Gastrocnemius medialis (tissue), 4 donors: ENCODE measurements around the gene SUGCT. TPM values are rescaled to one million over a fixed set of nuclear protein-coding genes. Genes with fewer than 3 reads are reported as not detected.

ENCODE experiments used
- ATAC-seq, 2 donors: fragments of 150-250 bp; one replicate each; pipeline ENCODE4 v1.9.1; 2016
- DNase-seq, 2 donors: peaks; one replicate each; pipeline ENCODE4 v3.0.0-alpha.2; 2019
- H3K27ac ChIP-seq, 4 donors: fragments of 200-600 bp; sonication (generic); 1 replicate in 1 of 4; 2 replicates in 3 of 4; pipeline ENCODE4 v1.5.1; 2016 to 2018; ENCODE audit warnings: mild to moderate bottlenecking in 2 of 4, moderate library complexity in 1 of 4
- H3K27me3 ChIP-seq, 3 donors: fragments of 200-600 bp; sonication (generic) in 2 of 3; 1 replicate in 1 of 3; 2 replicates in 2 of 3; pipeline versions ENCODE4 v1.5.1 to v1.6.0; 2016 to 2019; ENCODE audit warnings: mild to moderate bottlenecking in 1 of 3, moderate library complexity in 1 of 3
- H3K36me3 ChIP-seq, 2 donors: fragments of 200-600 bp; sonication (generic) in 1 of 2; one replicate each; pipeline ENCODE4 v1.5.1; 2017 to 2018
- H3K4me1 ChIP-seq, 2 donors: fragments of 200-600 bp; sonication (generic) in 1 of 2; one replicate each; pipeline ENCODE4 v1.5.1; 2016 to 2017; ENCODE audit warnings: mild to moderate bottlenecking in 2 of 2
- H3K4me3 ChIP-seq, 4 donors: fragments of 200-600 bp; sonication (generic) in 3 of 4; 1 replicate in 1 of 4; 2 replicates in 3 of 4; pipeline ENCODE4 v1.5.1; 2016 to 2019; ENCODE audit warnings: mild to moderate bottlenecking in 2 of 4
- H3K9me3 ChIP-seq, 3 donors: fragments of 200-600 bp; sonication (generic) in 2 of 3; 1 replicate in 1 of 3; 2 replicates in 2 of 3; pipeline ENCODE4 v1.5.1; 2016 to 2019
- CTCF ChIP-seq, 5 experiments: fragments of 450-650 bp in 3 of 5; fragments of 200-600 bp in 2 of 5; sonication (generic) in 2 of 5; IDR thresholded peaks in 4 of 5; conservative IDR thresholded peaks in 1 of 5; 1 replicate in 4 of 5; 2 replicates in 1 of 5; pipeline ENCODE4 v1.5.1; 2016 to 2019; ENCODE audit warnings: antibody characterized with exemption in 5 of 5, mild to moderate bottlenecking in 3 of 5, moderate library complexity in 3 of 5
- POLR2A ChIP-seq, 2 donors: fragments of 450-650 bp; IDR thresholded peaks; one replicate each; pipeline ENCODE4 v1.6.1; 2017; ENCODE audit warnings: antibody characterized with exemption in 2 of 2, mild to moderate bottlenecking in 2 of 2, moderate library complexity in 2 of 2
- in situ Hi-C, 4 donors: fragments of 200-750 bp; cut with MboI; loops; one replicate each; pipeline versions ENCODE4 v1.15.0 to v1.8.0; 2017; ENCODE audit warnings: low sequenced_read_pairs in 4 of 4
- intact Hi-C: fragments of 100-400 bp; cut with DNase I; formaldehyde crosslinking; loops from one replicate; pipeline ENCODE4 v1.15.1; 2023; ENCODE audit warnings: low total_unique reads
- total RNA-seq, 4 donors: library from RNA; depleted of rRNA; stranded (reverse); fragments of >200 nt; gene quantifications; one replicate each; pipeline versions ENCODE4 v1.1.0 to v1.2.3, GENCODE V29; 2016

Gene SUGCT
- total RNA-seq, 4 donors from 2014 or later = 2.3 to 3.5 (median 2.9) TPM

- intact Hi-C loops (no loop called here), in situ Hi-C loops (no loop called here)
- H3K27ac ChIP-seq = no peak overlapping the region
- no peaks in the 10 kb centered on the region for H3K4me1 ChIP-seq
- DNase-seq (no peak), ATAC-seq (no peak)
- H3K9me3 ChIP-seq = no peaks in the 10 kb centered on the region
- H3K4me3 ChIP-seq = no peak overlapping the region
- H3K36me3 ChIP-seq = no peaks in the 10 kb centered on the region
- no peaks in the 10 kb centered on the region for H3K27me3 ChIP-seq
- TF ChIP-seq POLR2A (IDR thresholded peaks at IDR 0.05) (no peak), CTCF (IDR thresholded peaks at IDR 0.05 in 4 of 5, conservative IDR thresholded peaks at IDR 0.05 in 1 of 5) (no peak)
Observed at GRCh38 chr7:40148671-40149070, 13.9 kb downstream of the SUGCT start.

GRCh38 chr7:40151504-40151903 is 16.7 kb downstream of the SUGCT start:
- Histone ChIP-seq H3K4me3 (no peak overlapping the region), H3K27me3 (no peaks in the 10 kb centered on the region), H3K9me3 (no peaks in the 10 kb centered on the region), H3K36me3 (no peaks in the 10 kb centered on the region), H3K27ac (no peak overlapping the region), H3K4me1 (no peaks in the 10 kb centered on the region)
- intact Hi-C loops (no loop called here), in situ Hi-C loops (no loop called here)
- TF ChIP-seq CTCF (IDR thresholded peaks at IDR 0.05 in 4 of 5, conservative IDR thresholded peaks at IDR 0.05 in 1 of 5) = no peak
- TF ChIP-seq POLR2A (IDR thresholded peaks at IDR 0.05) = no peak
- DNase-seq (no peak), ATAC-seq (no peak)

GRCh38 chr7:40156988-40157387 is 22.2 kb downstream of the SUGCT start:
- no peaks in the 10 kb centered on the region for H3K9me3 ChIP-seq
- no peak for TF ChIP-seq POLR2A (IDR thresholded peaks at IDR 0.05)
- no peak for TF ChIP-seq CTCF (IDR thresholded peaks at IDR 0.05 in 4 of 5, conservative IDR thresholded peaks at IDR 0.05 in 1 of 5)
- ATAC-seq (no peak), DNase-seq (no peak)
- intact Hi-C loops = no loop called here
- H3K27ac ChIP-seq = no peak overlapping the region
- no peaks in the 10 kb centered on the region for H3K4me1 ChIP-seq
- no peaks in the 10 kb centered on the region for H3K27me3 ChIP-seq
- no peak overlapping the region for H3K4me3 ChIP-seq
- in situ Hi-C loops = no loop called here
- no peaks in the 10 kb centered on the region for H3K36me3 ChIP-seq

- no peak overlapping the region for H3K27ac ChIP-seq
- no peak for TF ChIP-seq CTCF (IDR thresholded peaks at IDR 0.05 in 4 of 5, conservative IDR thresholded peaks at IDR 0.05 in 1 of 5)
- no peak for TF ChIP-seq POLR2A (IDR thresholded peaks at IDR 0.05)
- H3K9me3 ChIP-seq = no peaks in the 10 kb centered on the region
- no peaks in the 10 kb centered on the region for H3K36me3 ChIP-seq
- intact Hi-C loops = no loop called here
- DNase-seq (no peak), ATAC-seq (no peak)
- H3K4me3 ChIP-seq = no peak overlapping the region
- in situ Hi-C loops = no loop called here
- no peaks in the 10 kb centered on the region for H3K27me3 ChIP-seq
- H3K4me1 ChIP-seq = no peaks in the 10 kb centered on the region
Observed at GRCh38 chr7:40162516-40162915, 27.7 kb downstream of the SUGCT start.

- H3K9me3 ChIP-seq = no peaks in the 10 kb centered on the region
- H3K36me3 ChIP-seq = no peaks in the 10 kb centered on the region
- ATAC-seq (no peak), DNase-seq (no peak)
- no peak overlapping the region for H3K27ac ChIP-seq
- intact Hi-C loops = no loop called here
- no peaks in the 10 kb centered on the region for H3K4me1 ChIP-seq
- no peaks in the 10 kb centered on the region for H3K27me3 ChIP-seq
- in situ Hi-C loops = no loop called here
- H3K4me3 ChIP-seq = no peak overlapping the region
- TF ChIP-seq POLR2A (IDR thresholded peaks at IDR 0.05) = no peak
- no peak for TF ChIP-seq CTCF (IDR thresholded peaks at IDR 0.05 in 4 of 5, conservative IDR thresholded peaks at IDR 0.05 in 1 of 5)
Observed at GRCh38 chr7:40165216-40165615, 30.4 kb downstream of the SUGCT start.
